ENCODE results near the gene EME1.

The EME1 gene

GRCh38 chr17:50393700-50394099, 20.7 kb downstream of the EME1 start:
- TF ChIP-seq EZH2 (IDR thresholded peaks at IDR 0.05; ENCODE audit: borderline replicate concordance, low read depth, low read length, severe bottlenecking): no peak
- no peak for TF ChIP-seq CTCF (IDR thresholded peaks at IDR 0.05; ENCODE audit: borderline replicate concordance, extremely low read depth, low read length, poor library complexity, severe bottlenecking)
- H3K9me3 ChIP-seq (ENCODE audit: insufficient read depth, low read length, severe bottlenecking): no peaks in the 10 kb centered on the region
- H3K4me1 ChIP-seq (ENCODE audit: insufficient read depth, low read length): peaks cover 32% of the 10 kb centered on the region
- no peaks in the 10 kb centered on the region for H3K27me3 ChIP-seq (ENCODE audit: insufficient read depth, low read length, poor library complexity)
- no peak overlapping the region for H3K9ac ChIP-seq (ENCODE audit: low read depth, low read length)
- H2AFZ ChIP-seq (ENCODE audit: low read depth, low read length): no peak overlapping the region
- no peak overlapping the region for H3K27ac ChIP-seq (ENCODE audit: low read length)
- H3K36me3 ChIP-seq (ENCODE audit: insufficient read depth, low read length): peaks cover 76% of the 10 kb centered on the region
- no peak overlapping the region for H3K4me3 ChIP-seq (ENCODE audit: low read depth in 1 of 2, low read length in 2 of 2)
- peak overlapping the region; percentile 87; the same call in 1 of the 2 replicates for H3K4me2 ChIP-seq (ENCODE audit: insufficient read depth, low read length)
- peaks cover 39% of the 10 kb centered on the region; the same call in 1 of the 2 replicates for H4K20me1 ChIP-seq (ENCODE audit: insufficient read depth, low read length)
- ATAC-seq (ENCODE audit: insufficient read depth, low read depth) (no peak), DNase-seq (no peak)
- H3K79me2 ChIP-seq (ENCODE audit: insufficient read depth, low read length): peaks cover 65% of the 10 kb centered on the region

GRCh38 chr17:50394711-50395110, 21.7 kb downstream of the EME1 start:
- H3K4me3 ChIP-seq (ENCODE audit: low read depth in 1 of 2, low read length in 2 of 2): no peak overlapping the region
- H2AFZ ChIP-seq (ENCODE audit: low read depth, low read length): no peak overlapping the region
- peaks cover 33% of the 10 kb centered on the region; the same call in 1 of the 2 replicates for H4K20me1 ChIP-seq (ENCODE audit: insufficient read depth, low read length)
- H3K4me2 ChIP-seq (ENCODE audit: insufficient read depth, low read length): peak overlapping the region; percentile 87; the same call in 1 of the 2 replicates
- DNase-seq: no peak
- H3K36me3 ChIP-seq (ENCODE audit: insufficient read depth, low read length): peaks cover 65% of the 10 kb centered on the region
- ATAC-seq (ENCODE audit: insufficient read depth, low read depth): no peak
- no peak overlapping the region for H3K27ac ChIP-seq (ENCODE audit: low read length)
- no peaks in the 10 kb centered on the region for H3K27me3 ChIP-seq (ENCODE audit: insufficient read depth, low read length, poor library complexity)
- TF ChIP-seq CTCF (IDR thresholded peaks at IDR 0.05; ENCODE audit: borderline replicate concordance, extremely low read depth, low read length, poor library complexity, severe bottlenecking) (no peak), EZH2 (IDR thresholded peaks at IDR 0.05; ENCODE audit: borderline replicate concordance, low read depth, low read length, severe bottlenecking) (no peak)
- peaks cover 32% of the 10 kb centered on the region for H3K4me1 ChIP-seq (ENCODE audit: insufficient read depth, low read length)
- H3K9ac ChIP-seq (ENCODE audit: low read depth, low read length): peak overlapping the region; percentile 7; the same call in 1 of the 2 replicates
- H3K9me3 ChIP-seq (ENCODE audit: insufficient read depth, low read length, severe bottlenecking): no peaks in the 10 kb centered on the region
- H3K79me2 ChIP-seq (ENCODE audit: insufficient read depth, low read length): peaks cover 65% of the 10 kb centered on the region

DNA sequence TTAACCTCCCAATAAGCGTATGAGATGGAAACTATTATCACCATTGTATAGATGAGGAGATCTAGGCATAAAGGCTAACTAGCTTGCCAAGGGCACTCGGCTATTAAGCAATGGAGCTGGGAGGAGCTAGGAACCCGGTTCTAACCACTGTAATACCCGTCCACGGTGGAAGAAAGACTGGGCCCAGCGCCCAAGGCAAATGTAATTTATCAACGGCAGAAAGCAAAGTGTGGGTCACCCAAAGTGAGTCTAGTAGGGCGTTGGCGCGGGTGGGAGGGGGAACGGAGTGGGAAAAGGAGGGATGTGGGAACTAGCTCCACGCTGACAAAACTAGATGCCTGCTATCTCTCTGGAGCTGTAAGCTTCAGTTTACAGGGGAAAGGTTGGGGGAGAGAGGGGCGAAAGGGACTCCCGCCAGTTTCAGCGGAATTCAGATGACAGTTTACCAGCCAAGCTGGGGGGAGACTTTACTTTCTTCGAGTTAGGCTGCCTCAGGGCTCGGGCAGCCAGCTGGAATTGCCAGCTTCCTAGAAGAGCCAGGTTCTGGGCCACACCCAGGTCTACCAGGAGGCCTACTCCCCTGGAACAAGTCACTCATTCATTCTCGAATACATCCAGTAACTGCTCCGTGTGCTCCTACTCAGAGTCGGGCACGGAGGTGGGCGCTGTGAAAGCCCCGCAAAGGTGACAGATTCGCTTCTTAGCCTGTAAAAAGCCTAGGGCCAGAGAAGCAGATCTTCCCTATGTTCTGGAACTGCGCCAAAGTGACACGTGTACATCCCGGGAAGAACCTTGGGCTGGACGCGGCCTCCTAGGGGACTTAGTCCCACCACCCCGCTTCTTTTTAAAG, 23.5 kb downstream of the EME1 start:
- peaks cover 33% of the 10 kb centered on the region; the same call in 1 of the 2 replicates for H4K20me1 ChIP-seq (ENCODE audit: insufficient read depth, low read length)
- peak overlapping the region; percentile 75 for H2AFZ ChIP-seq (ENCODE audit: low read depth, low read length)
- H3K9ac ChIP-seq (ENCODE audit: low read depth, low read length): peak overlapping the region; percentile 91
- DNase-seq (peak; percentile 27), ATAC-seq (ENCODE audit: insufficient read depth, low read depth) (peak; percentile 25; the same call in 2 of the 3 replicates)
- no peaks in the 10 kb centered on the region for H3K9me3 ChIP-seq (ENCODE audit: insufficient read depth, low read length, severe bottlenecking)
- peak overlapping the region; percentile 87 for H3K4me2 ChIP-seq (ENCODE audit: insufficient read depth, low read length)
- peaks cover 48% of the 10 kb centered on the region for H3K36me3 ChIP-seq (ENCODE audit: insufficient read depth, low read length)
- H3K4me3 ChIP-seq (ENCODE audit: low read depth in 1 of 2, low read length in 2 of 2): peak overlapping the region; percentile 85 to 96
- no peak for TF ChIP-seq CTCF (IDR thresholded peaks at IDR 0.05; ENCODE audit: borderline replicate concordance, extremely low read depth, low read length, poor library complexity, severe bottlenecking)
- no peak for TF ChIP-seq EZH2 (IDR thresholded peaks at IDR 0.05; ENCODE audit: borderline replicate concordance, low read depth, low read length, severe bottlenecking)
- peaks cover 55% of the 10 kb centered on the region for H3K79me2 ChIP-seq (ENCODE audit: insufficient read depth, low read length)
- peaks cover 32% of the 10 kb centered on the region for H3K4me1 ChIP-seq (ENCODE audit: insufficient read depth, low read length)
- H3K27me3 ChIP-seq (ENCODE audit: insufficient read depth, low read length, poor library complexity): no peaks in the 10 kb centered on the region
- H3K27ac ChIP-seq (ENCODE audit: low read length): peak overlapping the region; percentile 86

Data from DND-41 (cell line).